Smooth muscle cell (in vitro differentiated cells): Measurements from ENCODE around the gene CRHR2. TPM values are rescaled to one million over a fixed set of nuclear protein-coding genes. Genes with fewer than 3 reads are reported as not detected.

Experiments
- DNase-seq: peaks from one replicate; lab custom pipeline; 2025; ENCODE audit not compliant: unreplicated experiment; lab: John Stamatoyannopoulos, UW
- H2AFZ ChIP-seq: fragments of 200-600 bp; sonication (generic); 2 replicates; pipeline ENCODE4 v1.6.0; 2016; ENCODE audit warnings: antibody characterized with exemption, low read depth, mild to moderate bottlenecking
- H3F3A ChIP-seq: fragments of 200-600 bp; sonication (generic); 2 replicates; pipeline ENCODE4 v1.6.0; 2017; ENCODE audit warnings: antibody characterized with exemption, low read depth
- H3K27ac ChIP-seq: fragments of 200-600 bp; sonication (generic); 2 replicates; pipeline ENCODE4 v1.5.1; 2016; ENCODE audit warnings: low read depth, mild to moderate bottlenecking
- H3K27me3 ChIP-seq: fragments of 200-600 bp; sonication (generic); 2 replicates; pipeline ENCODE4 v1.6.1; 2016; ENCODE audit warnings: low read depth, mild to moderate bottlenecking
- H3K36me3 ChIP-seq: fragments of 200-600 bp; sonication (generic); 2 replicates; pipeline ENCODE4 v1.5.1; 2016; ENCODE audit warnings: low read depth
- H3K4me1 ChIP-seq: fragments of 200-600 bp; sonication (generic); 2 replicates; pipeline ENCODE4 v1.5.1; 2016; ENCODE audit warnings: low read depth
- H3K4me2 ChIP-seq: fragments of 200-600 bp; sonication (generic); 2 replicates; pipeline ENCODE4 v1.6.0; 2016; ENCODE audit warnings: mild to moderate bottlenecking
- H3K4me3 ChIP-seq: fragments of 200-600 bp; sonication (generic); 2 replicates; pipeline ENCODE4 v1.5.1; 2016; ENCODE audit warnings: mild to moderate bottlenecking
- H3K79me2 ChIP-seq: fragments of 200-600 bp; sonication (generic); 2 replicates; pipeline ENCODE4 v1.6.0; 2016; ENCODE audit warnings: low read depth, mild to moderate bottlenecking
- H3K9ac ChIP-seq: fragments of 200-600 bp; sonication (generic); 2 replicates; pipeline ENCODE4 v1.6.0; 2016; ENCODE audit warnings: low read depth
- H3K9me3 ChIP-seq: fragments of 200-600 bp; sonication (generic); replicated peaks from 2 replicates; pipeline ENCODE4 v1.5.1; 2016; ENCODE audit warnings: low read depth
- H4K20me1 ChIP-seq: fragments of 200-600 bp; sonication (generic); 2 replicates; pipeline ENCODE4 v1.6.0; 2016; ENCODE audit warnings: low read depth
- CTCF ChIP-seq: fragments of 200-600 bp; sonication (generic); IDR thresholded peaks from 2 replicates; pipeline ENCODE4 v1.5.1; 2017; ENCODE audit warnings: borderline replicate concordance, mild to moderate bottlenecking, antibody characterized with exemption; ENCODE audit not compliant: insufficient read depth, poor library complexity, severe bottlenecking
- WGBS: methylation state at CpG from one replicate; pipeline ENCODE4 v1.1.7; 2016; ENCODE audit warnings: low lambda C conversion rate; 5-methylcytosine and 5-hydroxymethylcytosine counted together
- polyA plus RNA-seq: library from polyadenylated mRNA; unstranded; fragments of >200 nt; fragmentation: Nextera tagmentation; extraction: Ambion mirVana; gene quantifications from 2 replicates; pipeline ENCODE4 v1.2.1, GENCODE V29; 2016
- total RNA-seq: library from RNA; depleted of rRNA; stranded (reverse); fragments of >200 nt; gene quantifications from 2 replicates; pipeline ENCODE4 v1.2.3, GENCODE V29; 2014

CRHR2 gene
- total and polyA plus RNA-seq, 2 experiments from 2014 or later, result 0.16 TPM; not detected in 1

- H3K9me3 ChIP-seq, result no peaks in the 10 kb centered on the region
- 97% methylated on average over 2 of the region's 2 CpGs for WGBS
- H3K27me3 ChIP-seq, result no peaks in the 10 kb centered on the region
- no peaks in the 10 kb centered on the region for H3K36me3 ChIP-seq
- no peak overlapping the region for H2AFZ ChIP-seq
- DNase-seq, result no peak
- H3K4me1 ChIP-seq, result no peaks in the 10 kb centered on the region
- H3K27ac ChIP-seq, result no peak overlapping the region
- no peaks in the 10 kb centered on the region for H4K20me1 ChIP-seq
- H3K9ac ChIP-seq, result no peak overlapping the region
- no peak overlapping the region for H3K4me2 ChIP-seq
- no peaks in the 10 kb centered on the region for H3K79me2 ChIP-seq
- no peak for TF ChIP-seq CTCF
- H3K4me3 ChIP-seq, result no peak overlapping the region
- no peaks in the 10 kb centered on the region for H3F3A ChIP-seq
Observed at GRCh38 chr7:30730097-30730496, 47.8 kb upstream of the CRHR2 start.

GRCh38 chr7:30729642-30730041 is 47.4 kb upstream of the CRHR2 start:
- Histone ChIP-seq H3K79me2 (no peaks in the 10 kb centered on the region), H3K4me2 (no peak overlapping the region), H3K36me3 (no peaks in the 10 kb centered on the region), H3K4me3 (no peak overlapping the region), H3K9me3 (no peaks in the 10 kb centered on the region), H4K20me1 (no peaks in the 10 kb centered on the region), H3K9ac (no peak overlapping the region), H3K27ac (no peak overlapping the region), H3K4me1 (no peaks in the 10 kb centered on the region), H3K27me3 (no peaks in the 10 kb centered on the region), H2AFZ (no peak overlapping the region), H3F3A (no peaks in the 10 kb centered on the region)
- no peak for DNase-seq
- 72% methylated on average over 2 of the region's 2 CpGs for WGBS
- no peak for TF ChIP-seq CTCF

GRCh38 chr7:30728591-30729100 is 46.4 kb upstream of the CRHR2 start:
- Histone ChIP-seq H3K36me3 (no peaks in the 10 kb centered on the region), H3K4me3 (no peak overlapping the region), H3K4me1 (no peaks in the 10 kb centered on the region), H3K79me2 (no peaks in the 10 kb centered on the region), H3K27me3 (no peaks in the 10 kb centered on the region), H3F3A (no peaks in the 10 kb centered on the region), H3K9me3 (no peaks in the 10 kb centered on the region), H2AFZ (no peak overlapping the region), H3K27ac (no peak overlapping the region), H3K4me2 (no peak overlapping the region), H4K20me1 (no peaks in the 10 kb centered on the region), H3K9ac (no peak overlapping the region)
- DNase-seq, result no peak
- TF ChIP-seq CTCF, result no peak
- 72% methylated on average over 6 of the region's 6 CpGs for WGBS
